Karpas-422 (cell line): ENCODE data around the gene NNMT. TPM values are rescaled to one million over a fixed set of nuclear protein-coding genes. Genes with fewer than 3 reads are reported as not detected.
A peak's percentile ranks its signal among the peaks of the same experiment; 100 is the strongest.
"Not testable (repeated sequence)": the region's sequence is repeated elsewhere in the genome, so short reads cannot be mapped to it uniquely, and the experiment has no call there.

ENCODE experiments used
- DNase-seq: peaks from one replicate; pipeline ENCODE4 v3.0.0-alpha.2; 2015
- H2AFZ ChIP-seq: fragments of 200-600 bp; sonication (generic); 2 replicates; pipeline ENCODE4 v1.6.1; 2014; ENCODE audit warnings: antibody characterized with exemption, low read length, mixed read lengths
- H3K27ac ChIP-seq: fragments of 200-600 bp; sonication (generic); 2 replicates; pipeline ENCODE4 v1.5.1; 2014; ENCODE audit warnings: mild to moderate bottlenecking, low read length, moderate library complexity
- H3K27me3 ChIP-seq: fragments of 200-600 bp; sonication (generic); 2 replicates; pipeline ENCODE4 v1.6.1; 2014; ENCODE audit warnings: low read length, mixed read lengths
- H3K36me3 ChIP-seq: fragments of 200-600 bp; sonication (generic); 2 replicates; pipeline ENCODE4 v1.6.1; 2014; ENCODE audit warnings: low read length, mixed read lengths; ENCODE audit not compliant: insufficient read depth
- H3K4me1 ChIP-seq: fragments of 200-600 bp; sonication (generic); 2 replicates; pipeline ENCODE4 v1.6.1; 2014; ENCODE audit warnings: mild to moderate bottlenecking, low read length, mixed read lengths
- H3K4me2 ChIP-seq: fragments of 200-600 bp; sonication (generic); 2 replicates; pipeline ENCODE4 v1.6.1; 2014; ENCODE audit warnings: low read length, low read depth, mild to moderate bottlenecking; ENCODE audit not compliant: poor library complexity, severe bottlenecking
- H3K4me3 ChIP-seq: fragments of 200-600 bp; sonication (generic); 2 replicates; pipeline ENCODE4 v1.5.1; 2014; ENCODE audit warnings: mild to moderate bottlenecking, antibody characterized with exemption, low read length, mixed read lengths
- H3K79me2 ChIP-seq: fragments of 200-600 bp; sonication (generic); 2 replicates; pipeline ENCODE4 v1.6.1; 2014; ENCODE audit warnings: mild to moderate bottlenecking, low read length, mixed read lengths
- H3K9ac ChIP-seq: fragments of 200-600 bp; sonication (generic); 2 replicates; pipeline ENCODE4 v1.6.0; 2014; ENCODE audit warnings: low read length
- H3K9me2 ChIP-seq: fragments of 200-600 bp; sonication (generic), shearing (Covaris generic); replicated peaks from 2 replicates; pipeline ENCODE4 v1.6.0; 2014; ENCODE audit warnings: mild to moderate bottlenecking, low read length, moderate library complexity; ENCODE audit not compliant: insufficient read depth
- H3K9me3 ChIP-seq: fragments of 300-700, 200-600 bp; sonication (generic); 2 replicates; pipeline ENCODE4 v1.6.1; 2014; ENCODE audit warnings: low read length, mixed read lengths
- H4K20me1 ChIP-seq: fragments of 200-600 bp; sonication (generic); 2 replicates; pipeline ENCODE4 v1.6.1; 2014; ENCODE audit warnings: mild to moderate bottlenecking, antibody characterized with exemption, low read length, low read depth; ENCODE audit not compliant: insufficient read depth
- total RNA-seq: library from RNA; depleted of rRNA; stranded (reverse); fragments of >200 nt; shearing (Covaris generic); gene quantifications from 2 replicates; pipeline ENCODE4 v1.2.3, GENCODE V29; 2014; ENCODE audit warnings: low replicate concordance

The NNMT gene
- total RNA-seq, 1 experiment from 2014 or later = not detected

DNA sequence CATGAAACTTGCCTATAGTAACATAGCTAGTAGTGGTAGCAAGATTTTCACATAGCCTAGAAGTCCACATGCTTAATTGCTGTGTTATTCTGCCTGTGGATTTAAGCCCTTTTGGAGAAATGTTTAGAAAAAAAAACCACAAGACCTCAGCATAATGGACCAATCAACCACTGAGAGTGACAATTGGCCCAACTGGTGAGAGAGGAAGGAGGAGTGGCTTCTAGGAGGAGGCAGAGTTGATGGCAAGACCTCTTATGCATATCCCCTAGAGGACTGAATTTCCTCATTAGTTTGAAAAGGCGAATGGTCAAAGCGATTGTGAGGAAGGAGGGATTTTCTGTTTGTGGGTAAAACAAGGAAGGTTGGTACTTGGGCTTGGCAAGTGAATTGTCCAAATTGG, 30.6 kb downstream of the NNMT start:
- Histone ChIP-seq H3K4me1 (no peaks in the 10 kb centered on the region), H3K4me3 (no peak overlapping the region), H3K36me3 (no peaks in the 10 kb centered on the region), H3K27ac (no peak overlapping the region), H4K20me1 (no peaks in the 10 kb centered on the region), H3K9me3 (no peaks in the 10 kb centered on the region), H3K9ac (no peak overlapping the region), H3K4me2 (no peak overlapping the region), H2AFZ (no peak overlapping the region), H3K27me3 (no peaks in the 10 kb centered on the region), H3K79me2 (no peaks in the 10 kb centered on the region), H3K9me2 (no peaks in the 10 kb centered on the region)
- no peak for DNase-seq

DNA sequence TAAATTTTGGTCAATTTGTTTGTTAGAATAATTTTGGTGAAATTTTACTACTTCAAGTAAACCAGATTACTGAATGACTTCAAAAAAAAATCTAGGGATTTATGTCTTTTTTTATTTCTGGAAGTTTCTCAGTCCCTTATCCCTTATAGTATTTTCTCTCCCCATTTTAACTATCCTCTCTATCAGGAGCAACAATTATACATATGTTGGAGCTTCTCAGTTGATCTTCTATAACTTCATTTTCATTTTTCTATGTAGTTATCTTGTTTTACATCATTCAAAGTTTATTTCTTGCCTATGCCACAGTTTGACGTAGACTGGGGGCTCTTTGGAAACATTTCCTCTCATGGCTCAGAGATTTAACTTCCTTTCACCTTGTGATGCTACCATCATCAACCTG, 34.2 kb downstream of the NNMT start:
- Histone ChIP-seq H3K9ac (no peak overlapping the region), H3K27ac (no peak overlapping the region), H3K9me2 (no peaks in the 10 kb centered on the region), H3K4me2 (no peak overlapping the region), H3K9me3 (no peaks in the 10 kb centered on the region), H3K4me1 (no peaks in the 10 kb centered on the region), H3K27me3 (no peaks in the 10 kb centered on the region), H2AFZ (no peak overlapping the region), H3K4me3 (no peak overlapping the region), H4K20me1 (no peaks in the 10 kb centered on the region), H3K79me2 (no peaks in the 10 kb centered on the region), H3K36me3 (no peaks in the 10 kb centered on the region)
- DNase-seq = no peak

- Histone ChIP-seq H3K9ac (no peak overlapping the region), H3K4me2 (no peak overlapping the region), H3K4me3 (no peak overlapping the region), H3K36me3 (no peaks in the 10 kb centered on the region), H3K9me3 (no peaks in the 10 kb centered on the region), H3K27me3 (no peaks in the 10 kb centered on the region), H4K20me1 (no peaks in the 10 kb centered on the region), H3K9me2 (no peaks in the 10 kb centered on the region), H3K4me1 (no peaks in the 10 kb centered on the region), H3K79me2 (no peaks in the 10 kb centered on the region), H3K27ac (no peak overlapping the region), H2AFZ (no peak overlapping the region)
- peak; percentile 64 for DNase-seq
These were observed 44.3 kb downstream of the NNMT start for GRCh38 chr11:114340311-114341131.

- DNase-seq, H3K9me3 ChIP-seq, H3K27me3 ChIP-seq, H3K4me2 ChIP-seq, H2AFZ ChIP-seq, H3K9ac ChIP-seq, H4K20me1 ChIP-seq, H3K79me2 ChIP-seq, H3K4me1 ChIP-seq, H3K4me3 ChIP-seq, H3K27ac ChIP-seq, H3K36me3 ChIP-seq, H3K9me2 ChIP-seq: not testable (repeated sequence)
These were observed 45.5 kb downstream of the NNMT start for GRCh38 chr11:114341667-114342066.

GRCh38 chr11:114342476-114342875, 46.3 kb downstream of the NNMT start:
- no peaks in the 10 kb centered on the region for H3K36me3 ChIP-seq
- H3K9me2 ChIP-seq = no peaks in the 10 kb centered on the region
- no peak overlapping the region for H3K27ac ChIP-seq
- H4K20me1 ChIP-seq = no peaks in the 10 kb centered on the region
- no peaks in the 10 kb centered on the region for H3K4me1 ChIP-seq
- no peak overlapping the region for H3K4me3 ChIP-seq
- no peak overlapping the region for H3K9ac ChIP-seq
- no peaks in the 10 kb centered on the region for H3K79me2 ChIP-seq
- DNase-seq = no peak
- no peak overlapping the region for H3K4me2 ChIP-seq
- no peaks in the 10 kb centered on the region for H3K27me3 ChIP-seq
- H2AFZ ChIP-seq = no peak overlapping the region
- H3K9me3 ChIP-seq = no peaks in the 10 kb centered on the region

GRCh38 chr11:114343020-114343419, 46.8 kb downstream of the NNMT start:
- no peak for DNase-seq
- no peaks in the 10 kb centered on the region for H3K27me3 ChIP-seq
- no peaks in the 10 kb centered on the region for H3K9me3 ChIP-seq
- H3K27ac ChIP-seq = no peak overlapping the region
- no peaks in the 10 kb centered on the region for H4K20me1 ChIP-seq
- no peaks in the 10 kb centered on the region for H3K4me1 ChIP-seq
- no peak overlapping the region for H2AFZ ChIP-seq
- H3K36me3 ChIP-seq = no peaks in the 10 kb centered on the region
- H3K79me2 ChIP-seq = no peaks in the 10 kb centered on the region
- no peak overlapping the region for H3K9ac ChIP-seq
- no peak overlapping the region for H3K4me3 ChIP-seq
- H3K9me2 ChIP-seq = no peaks in the 10 kb centered on the region
- no peak overlapping the region for H3K4me2 ChIP-seq

DNA sequence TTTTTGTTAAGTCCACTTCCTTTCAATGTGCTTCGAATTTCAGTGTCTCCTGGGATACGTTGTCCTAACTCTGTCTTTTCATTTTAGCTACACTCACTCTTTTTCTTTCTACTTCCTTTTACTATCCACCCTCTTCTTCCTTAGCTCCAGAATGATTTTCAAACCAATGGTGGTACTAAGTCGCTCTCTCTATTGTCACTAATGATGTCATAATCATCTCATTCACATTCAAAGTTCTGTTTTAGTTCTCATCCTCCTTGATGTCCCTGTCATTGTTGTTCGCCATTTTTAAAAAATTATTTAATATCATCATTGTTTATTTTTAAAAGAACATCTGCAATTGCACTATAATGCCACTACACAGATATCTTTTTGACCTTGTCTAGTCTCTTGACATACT, 47.3 kb downstream of the NNMT start:
- Histone ChIP-seq H2AFZ (no peak overlapping the region), H3K4me3 (no peak overlapping the region), H3K4me2 (no peak overlapping the region), H3K9me3 (no peaks in the 10 kb centered on the region), H3K4me1 (no peaks in the 10 kb centered on the region), H3K27me3 (no peaks in the 10 kb centered on the region), H3K36me3 (no peaks in the 10 kb centered on the region), H3K79me2 (no peaks in the 10 kb centered on the region), H4K20me1 (no peaks in the 10 kb centered on the region), H3K27ac (no peak overlapping the region), H3K9ac (no peak overlapping the region), H3K9me2 (no peaks in the 10 kb centered on the region)
- no peak for DNase-seq

- Histone ChIP-seq H3K4me2 (no peak overlapping the region), H3K79me2 (no peaks in the 10 kb centered on the region), H3K9ac (no peak overlapping the region), H3K27me3 (no peaks in the 10 kb centered on the region), H3K36me3 (no peaks in the 10 kb centered on the region), H4K20me1 (no peaks in the 10 kb centered on the region), H3K4me3 (no peak overlapping the region), H3K27ac (no peak overlapping the region), H3K4me1 (no peaks in the 10 kb centered on the region), H3K9me3 (no peaks in the 10 kb centered on the region), H2AFZ (no peak overlapping the region), H3K9me2 (no peaks in the 10 kb centered on the region)
- no peak for DNase-seq
These were observed 48.3 kb downstream of the NNMT start for GRCh38 chr11:114344494-114344893.
